K562 (cell line): ENCODE measurements around the gene HNRNPA3. TPM values are rescaled to one million over a fixed set of nuclear protein-coding genes. Genes with fewer than 3 reads are reported as not detected.

Source experiments
- ARID1B ChIP-seq: fragments of 450-650 bp; IDR thresholded peaks from 2 replicates; pipeline ENCODE4 v1.6.1; 2016; ENCODE audit warnings: antibody characterized with exemption, mild to moderate bottlenecking, inconsistent platforms
- CEBPB ChIP-seq: fragments of 450-650 bp; IDR thresholded peaks from 2 replicates; pipeline ENCODE4 v1.6.1; 2016; ENCODE audit warnings: missing genetic modification characterization, missing compliant biosample characterization
- CGGBP1 ChIP-seq: fragments of 250-450 bp; sonication (Bioruptor Pico); IDR thresholded peaks from 2 replicates; pipeline ENCODE4 v1.9.0; 2021; ENCODE audit warnings: mild to moderate bottlenecking
- CHD2 ChIP-seq: IDR thresholded peaks from 2 replicates; pipeline ENCODE4 v1.6.1; 2011; ENCODE audit warnings: low read depth, low read length
- ERF ChIP-seq: fragments of 450-650 bp; formaldehyde crosslinking; IDR thresholded peaks from 2 replicates; pipeline ENCODE4 v1.4.0; 2020; ENCODE audit warnings: mild to moderate bottlenecking, mixed read lengths
- HSF4 ChIP-seq: fragments of 250-450 bp; sonication (Bioruptor Pico); IDR thresholded peaks from 2 replicates; pipeline ENCODE4 v2.1.2; 2022; ENCODE audit warnings: mild to moderate bottlenecking, moderate library complexity, borderline replicate concordance
- KAT7 ChIP-seq: sonication (generic); formaldehyde crosslinking; IDR thresholded peaks from 2 replicates; pipeline ENCODE4 v1.8.0; 2022; ENCODE audit warnings: missing genetic modification reagents, mild to moderate bottlenecking, borderline replicate concordance
- MEIS2 ChIP-seq: fragments of 450-650 bp; IDR thresholded peaks from 2 replicates; pipeline ENCODE4 v1.6.1; 2014; ENCODE audit warnings: mild to moderate bottlenecking; ENCODE audit not compliant: partially characterized antibody
- PHB ChIP-seq: fragments of 250-450 bp; sonication (Bioruptor Pico); IDR thresholded peaks from 2 replicates; pipeline ENCODE4 v1.5.0; 2021
- PKNOX1 ChIP-seq: fragments of 450-650 bp; IDR thresholded peaks from 2 replicates; pipeline ENCODE4 v1.6.1; 2016
- RB1 ChIP-seq: fragments of 450-650 bp; IDR thresholded peaks from 2 replicates; pipeline ENCODE4 v1.6.1; 2017; ENCODE audit warnings: low read depth, mild to moderate bottlenecking
- ZBTB17 ChIP-seq: fragments of 450-650 bp; formaldehyde crosslinking; IDR thresholded peaks from 2 replicates; pipeline ENCODE4 v1.4.0; 2020; ENCODE audit warnings: mild to moderate bottlenecking
- ZBTB49 ChIP-seq: sonication (generic); formaldehyde crosslinking; IDR thresholded peaks from 2 replicates; pipeline ENCODE4 v1.8.0; 2022; ENCODE audit warnings: missing genetic modification reagents, mild to moderate bottlenecking, borderline replicate concordance
- ZBTB5 ChIP-seq: fragments of 450-650 bp; IDR thresholded peaks from 2 replicates; pipeline ENCODE4 v1.6.1; 2017; ENCODE audit warnings: antibody characterized with exemption
- ZNF140 ChIP-seq: fragments of 250-450 bp; sonication (Bioruptor Pico); IDR thresholded peaks from 2 replicates; pipeline ENCODE4 v1.8.0; 2021; ENCODE audit warnings: moderate library complexity, mild to moderate bottlenecking, inconsistent platforms
- ZNF584 ChIP-seq: fragments of 200-800 bp; sonication (Bioruptor generic); IDR thresholded peaks from 2 replicates; pipeline ENCODE4 v1.6.1; 2016; ENCODE audit warnings: low read depth, mild to moderate bottlenecking, missing genetic modification characterization, missing compliant biosample characterization
- ZNF592 ChIP-seq: fragments of 450-650 bp; IDR thresholded peaks from 2 replicates; pipeline ENCODE4 v1.6.1; 2017; ENCODE audit warnings: antibody characterized with exemption, mild to moderate bottlenecking
- ZNF76 ChIP-seq: fragments of 250-450 bp; sonication (Bioruptor Pico); IDR thresholded peaks from 2 replicates; pipeline ENCODE4 v1.4.0; 2020; ENCODE audit warnings: mild to moderate bottlenecking, moderate library complexity, borderline replicate concordance
- polyA plus RNA-seq, 8 experiments: library from polyadenylated mRNA; depleted of rRNA in 4 of 8; stranded (reverse) in 5 of 8; unstranded in 3 of 8; fragments of >200 nt; fragmentation: Nextera tagmentation in 2 of 8; fragmentation: Illumina TruSeq in 1 of 8; extraction: Ambion mirVana in 2 of 8; extraction: Trizol in 1 of 8; gene quantifications; 2 replicates each; pipeline versions ENCODE4 v1.2.1 to v1.2.3, GENCODE V29; 2011 to 2014; ENCODE audit warnings: inconsistent platforms in 1 of 8, missing spikeins in 1 of 8
- total RNA-seq, 7 experiments: library from RNA; depleted of rRNA in 6 of 7; stranded (reverse); fragments of >200 nt in 6 of 7; fragmentation: Illumina TruSeq in 2 of 7; extraction: Trizol in 2 of 7; gene quantifications; 2 replicates each; pipeline versions ENCODE4 v1.2.1 to v1.2.3, GENCODE V29; 2011 to 2021; ENCODE audit warnings: low replicate concordance in 1 of 7

The HNRNPA3 gene
- total and polyA plus RNA-seq, 9 of the 15 experiments (the other 6 are each of a cell fraction or from before 2014, with no cell fraction given) = 72.8 to 428 (median 192) TPM

- TF ChIP-seq ZNF592 = peak; percentile 53; the same call in 1 of the 2 replicates
- TF ChIP-seq ERF (CRISPR knock-in tag) = no peak
- no peak for TF ChIP-seq ZNF140 (CRISPR knock-in tag)
- TF ChIP-seq ZBTB5 = no peak
- peak; percentile 91 for TF ChIP-seq CEBPB (tag)
- TF ChIP-seq RB1 = no peak
- no peak for TF ChIP-seq MEIS2
- TF ChIP-seq CGGBP1 (CRISPR knock-in tag) = no peak
- peak; percentile 70; the same call in 1 of the 2 replicates for TF ChIP-seq ZBTB17 (CRISPR knock-in tag)
- TF ChIP-seq ARID1B = peak; percentile 33; the same call in 1 of the 2 replicates
- TF ChIP-seq PKNOX1 = no peak
- TF ChIP-seq HSF4 (CRISPR knock-in tag) = peak; percentile 80; the same call in 1 of the 2 replicates
- TF ChIP-seq ZNF584 (CRISPR knock-in tag) = peak; percentile 70; the same call in 1 of the 2 replicates
- 0 out of 2 replicates have a peak, but pooled peaks have one; percentile 41 for TF ChIP-seq ZNF76 (CRISPR knock-in tag)
- no peak for TF ChIP-seq CHD2
- no peak for TF ChIP-seq PHB (CRISPR knock-in tag)
- TF ChIP-seq KAT7 (CRISPR knock-in tag) = no peak
- TF ChIP-seq ZBTB49 = no peak
These were observed 24.8 kb upstream of the HNRNPA3 start (continued) for GRCh38 chr2:177187631-177188312.
